Activated CD4-positive, alpha-beta T cell treated with anti-CD3 and anti-CD28 coated beads, Interleukin-2, amount 50 U/mL, for 1 hour (primary cell): ENCODE results near the gene ACVR2A.

Source experiments
- DNase-seq: peaks from one replicate; pipeline ENCODE4 v3.0.0-alpha.2; 2020

ACVR2A gene

DNA sequence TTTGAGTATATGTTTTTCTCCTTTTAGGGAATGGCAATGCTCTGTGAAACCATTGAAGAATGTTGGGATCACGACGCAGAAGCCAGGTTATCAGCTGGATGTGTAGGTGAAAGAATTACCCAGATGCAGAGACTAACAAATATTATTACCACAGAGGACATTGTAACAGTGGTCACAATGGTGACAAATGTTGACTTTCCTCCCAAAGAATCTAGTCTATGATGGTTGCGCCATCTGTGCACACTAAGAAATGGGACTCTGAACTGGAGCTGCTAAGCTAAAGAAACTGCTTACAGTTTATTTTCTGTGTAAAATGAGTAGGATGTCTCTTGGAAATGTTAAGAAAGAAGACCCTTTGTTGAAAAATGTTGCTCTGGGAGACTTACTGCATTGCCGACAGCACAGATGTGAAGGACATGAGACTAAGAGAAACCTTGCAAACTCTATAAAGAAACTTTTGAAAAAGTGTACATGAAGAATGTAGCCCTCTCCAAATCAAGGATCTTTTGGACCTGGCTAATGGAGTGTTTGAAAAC is 82.3 kb downstream of the ACVR2A start:
- DNase-seq, result no peak

DNA sequence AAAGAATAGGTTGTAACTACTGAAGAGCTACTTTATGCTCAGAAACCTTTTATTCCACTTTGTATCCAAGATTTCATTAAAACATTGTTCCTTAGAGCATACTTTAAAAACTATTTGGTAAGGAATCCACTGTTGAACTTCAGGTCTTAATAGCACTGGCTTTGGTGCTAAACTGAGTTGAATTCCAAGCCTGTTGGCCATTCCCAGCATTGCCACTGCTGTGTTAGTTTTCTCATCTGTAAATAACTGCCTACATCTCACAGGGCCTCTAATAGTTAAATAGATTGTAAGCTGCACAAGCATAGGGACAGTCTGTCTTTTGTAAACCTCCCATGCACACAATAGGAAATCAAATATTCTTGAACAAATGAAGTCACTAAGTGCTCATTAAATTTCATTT is 89.1 kb downstream of the ACVR2A start:
- DNase-seq, result no peak

DNA sequence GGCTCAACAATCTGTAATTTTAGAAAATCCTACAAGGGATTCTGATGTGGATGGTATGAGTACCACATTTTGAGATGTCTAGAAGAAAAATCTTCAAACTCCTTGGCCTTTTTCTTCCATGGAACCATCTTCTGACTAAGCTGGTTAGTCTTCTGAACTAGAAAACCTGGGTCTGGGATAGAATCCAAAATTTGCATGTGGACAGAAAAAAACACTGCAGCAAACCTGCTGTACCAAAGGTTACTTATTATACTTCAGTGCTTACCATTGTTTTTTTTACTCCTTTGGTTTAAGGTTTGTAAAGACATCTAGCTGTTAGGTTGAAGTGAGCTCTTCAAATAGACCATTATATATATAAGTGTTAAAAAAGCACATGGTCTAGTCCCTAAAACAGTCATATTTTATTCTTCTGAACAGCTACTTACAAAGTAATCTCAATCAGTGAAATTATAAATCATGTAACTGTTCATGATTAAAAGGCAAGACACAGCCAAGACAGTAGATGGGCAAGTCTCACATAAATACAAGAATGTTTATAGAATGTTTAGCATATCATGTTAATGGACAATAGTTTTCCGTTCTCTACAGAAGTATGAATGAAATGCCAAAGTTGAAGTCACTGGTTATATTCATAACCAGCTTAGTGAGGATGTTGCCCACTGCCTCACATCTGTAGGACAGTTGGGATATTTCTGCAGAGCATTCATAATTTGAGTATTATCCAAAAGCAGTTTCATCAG is 90.2 kb downstream of the ACVR2A start:
- DNase-seq, result no peak

DNA sequence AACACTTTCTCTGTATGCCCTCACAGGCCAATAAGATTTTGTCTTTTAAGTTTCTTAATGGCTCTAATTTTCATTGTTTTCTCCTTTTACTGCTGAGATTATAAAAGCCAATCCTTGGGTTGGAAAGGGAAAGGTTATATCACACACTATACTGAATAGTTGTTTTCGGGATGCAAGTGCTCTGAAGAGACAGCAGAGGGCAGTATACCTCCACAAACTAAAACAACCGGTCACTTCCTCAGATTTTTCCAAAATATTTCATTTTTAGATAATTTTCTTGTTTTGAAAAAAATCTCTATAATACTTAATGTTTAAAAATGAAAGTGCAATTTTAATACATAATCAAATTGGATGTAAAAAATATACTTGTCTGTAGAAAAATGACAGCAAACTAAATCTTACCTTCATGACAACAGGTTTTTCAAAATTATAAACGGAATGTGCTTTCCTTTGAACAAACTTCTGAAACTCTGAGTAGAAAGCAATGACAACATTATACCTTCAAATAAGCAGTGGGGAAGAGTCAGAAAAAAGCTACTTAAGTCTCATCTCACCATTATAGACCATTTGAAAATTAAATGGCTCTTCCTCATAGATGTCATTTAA is 93.0 kb downstream of the ACVR2A start:
- no peak for DNase-seq

DNA sequence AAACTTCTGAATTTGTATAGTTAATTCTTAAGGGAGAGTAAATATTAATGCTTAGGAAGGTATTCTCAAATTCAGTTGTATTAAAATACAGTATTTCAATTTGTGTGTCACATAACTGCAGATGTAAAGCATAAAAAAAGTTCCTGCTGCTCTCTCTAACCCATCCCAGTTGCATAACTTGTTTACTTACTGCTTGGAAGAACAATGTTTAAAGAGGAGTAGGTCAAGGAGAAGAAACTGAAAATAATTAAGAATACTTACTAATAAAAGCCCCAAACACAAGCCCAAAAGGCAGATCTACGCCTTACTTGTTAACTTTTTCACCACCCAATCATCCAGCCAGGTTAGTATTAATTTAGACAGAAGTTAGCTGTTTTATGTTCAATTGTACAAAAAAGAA is 94.5 kb downstream of the ACVR2A start:
- DNase-seq, result no peak

DNA sequence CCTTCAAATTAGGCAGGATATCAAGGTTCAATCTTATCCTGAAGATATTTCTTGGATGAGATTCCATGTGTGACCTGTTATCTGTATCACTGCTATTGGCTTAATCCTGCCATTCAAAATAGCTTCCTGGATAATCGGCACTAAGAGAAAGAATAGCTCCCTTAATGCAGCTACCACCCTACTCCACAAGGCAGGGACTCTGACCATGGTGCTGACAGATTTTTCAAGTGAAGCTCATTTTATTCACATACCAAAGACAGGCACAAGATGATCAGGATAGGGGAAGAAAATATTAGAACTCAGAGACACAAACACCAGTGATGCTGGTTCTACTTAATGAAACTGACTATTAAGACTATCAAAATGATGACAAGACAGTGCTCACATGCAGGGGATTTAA is 100.8 kb downstream of the ACVR2A start:
- no peak for DNase-seq

DNA sequence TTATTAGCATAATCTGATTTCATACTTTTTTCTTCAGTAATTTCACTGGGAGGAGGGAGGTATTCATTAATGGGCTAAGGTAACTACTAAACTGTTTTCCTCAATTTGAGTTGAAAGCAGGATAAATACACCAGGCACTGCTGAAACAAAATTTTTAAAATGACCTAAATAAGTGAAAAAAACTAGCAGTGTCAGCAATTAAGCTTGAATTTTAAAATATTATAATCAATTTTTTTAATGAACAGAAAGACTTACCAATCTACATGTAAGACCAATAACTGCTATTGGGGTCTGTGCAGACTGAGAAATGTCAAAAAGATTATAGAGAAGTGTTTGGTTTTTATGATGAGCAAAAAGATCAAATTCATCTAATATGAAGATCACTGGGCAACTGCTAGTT is 107.3 kb downstream of the ACVR2A start:
- no peak for DNase-seq

DNA sequence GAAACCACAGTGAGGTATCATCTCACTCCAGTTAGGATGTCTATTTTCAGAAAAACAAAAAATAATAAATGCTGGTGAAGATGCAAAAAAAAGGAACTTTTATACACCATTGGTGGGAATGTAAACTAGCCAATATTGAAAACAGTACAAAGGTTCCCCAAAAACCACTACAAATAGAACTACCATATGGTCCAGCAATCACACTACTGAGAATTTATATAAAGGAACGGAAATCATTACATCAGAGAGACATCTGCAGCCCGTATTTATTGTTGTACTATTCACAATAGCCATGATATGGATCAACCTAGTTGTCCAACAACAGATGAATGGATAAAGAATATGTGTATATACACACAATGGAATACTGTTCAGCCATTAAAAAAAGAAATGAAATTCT is 123.7 kb downstream of the ACVR2A start:
- no peak for DNase-seq

DNA sequence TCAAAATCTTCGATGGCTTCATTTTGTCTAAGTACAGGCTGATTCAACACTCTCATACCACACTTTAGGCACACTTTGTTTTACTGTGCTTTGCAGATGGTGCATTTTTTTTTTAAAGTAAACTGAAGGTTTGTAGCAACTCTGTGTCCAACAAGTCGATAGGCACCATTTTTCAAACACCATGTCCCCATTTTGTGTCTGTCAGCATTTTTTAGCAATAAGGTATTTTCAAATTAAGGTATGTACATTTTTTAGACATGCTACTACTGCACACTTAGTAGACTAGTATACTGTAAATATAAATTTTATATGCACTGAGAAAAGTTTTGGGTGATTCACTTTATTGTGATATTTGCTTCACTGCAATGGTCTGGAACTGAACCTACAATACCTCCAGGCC is 131.3 kb downstream of the ACVR2A start:
- DNase-seq, result no peak

DNA sequence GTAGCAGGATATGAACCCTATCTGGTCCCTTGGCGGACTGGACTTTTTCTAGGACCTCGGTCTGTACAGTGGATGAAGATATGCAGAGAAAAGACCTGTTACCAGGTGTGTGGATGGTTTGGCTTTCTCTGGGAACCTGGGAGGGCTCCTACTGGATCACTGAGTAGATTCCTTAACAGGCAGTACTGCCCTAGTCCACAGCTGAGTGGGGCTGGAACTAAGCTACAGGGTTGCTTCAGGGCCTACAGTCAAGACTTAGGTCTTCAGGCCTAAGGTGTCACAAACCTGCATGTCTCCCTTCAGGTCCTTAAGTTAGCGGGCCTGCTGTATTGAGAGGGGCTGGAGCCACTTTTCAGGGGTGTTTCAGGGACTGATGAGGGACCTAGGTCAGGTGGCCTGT is 132.8 kb downstream of the ACVR2A start:
- DNase-seq, result no peak
